Hematopoietic multipotent progenitor cell treated with erythropoietin and hydrocortisone succinate and interleukin-3 and kit ligand, for 17 days (in vitro differentiated cells): ENCODE measurements around the gene ZPLD1.

Experiments used
- DNase-seq: peaks from one replicate; pipeline ENCODE4 v3.0.0-alpha.2; 2015; ENCODE audit warnings: low spot score

Gene ZPLD1

DNA sequence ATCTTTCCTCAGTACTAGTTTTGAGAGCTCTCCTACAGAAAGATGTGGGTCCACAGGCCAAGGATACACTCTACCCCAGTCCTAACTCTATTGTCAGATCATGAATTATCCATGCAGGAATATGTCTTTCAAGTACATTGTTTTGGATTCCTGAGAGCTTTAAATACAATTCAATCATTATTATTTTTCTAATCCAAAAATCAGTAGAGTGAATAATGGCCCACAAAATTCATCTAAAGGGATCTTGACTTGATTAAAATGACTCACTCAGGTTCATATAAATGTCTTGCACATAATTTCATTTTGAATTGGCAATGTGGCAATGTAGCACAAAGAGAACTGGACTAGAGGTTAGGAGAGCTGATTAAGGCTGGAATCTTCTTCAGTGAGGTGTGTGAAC is 93.9 kb downstream of the ZPLD1 start:
- DNase-seq = no peak
